Fibroblast of lung (primary cell): ENCODE measurements around the gene PTPN2.

Experiments used
- CTCF ChIP-seq, 2 donors: IDR thresholded peaks in 1 of 2; conservative IDR thresholded peaks in 1 of 2; 1 replicate in 1 of 2; 2 replicates in 1 of 2; pipeline ENCODE4 v1.5.1; 2011 to 2012; ENCODE audit warnings: low read length in 2 of 2, control low read depth in 1 of 2, inconsistent platforms in 1 of 2, low read depth in 1 of 2, mild to moderate bottlenecking in 1 of 2
- EZH2 ChIP-seq: IDR thresholded peaks from 2 replicates; pipeline ENCODE4 v1.5.1; 2012; ENCODE audit warnings: low read length, control low read depth, mild to moderate bottlenecking; ENCODE audit errors: missing control alignments

- TF ChIP-seq CTCF (conservative IDR thresholded peaks at IDR 0.05 in 1 of 2, IDR thresholded peaks at IDR 0.05 in 1 of 2; ENCODE audit: low read depth in 1 of 2, low read length in 2 of 2) (no peak), EZH2 (no peak)
Observed at GRCh38 chr18:12823892-12824291, 60.1 kb downstream of the PTPN2 start.
